ENCODE measurements around the gene SLC37A1. TPM values are rescaled to one million over a fixed set of nuclear protein-coding genes. Genes with fewer than 3 reads are reported as not detected.

Gene SLC37A1
- total RNA-seq, 1 experiment from 2014 or later, result 15.0 TPM

- ChIA-PET POLR2A (no interaction called here), RAD21 (ENCODE audit: low non-redundant PET in 1 of 2, low total read pairs in 2 of 2, uncharacterized antibody in 2 of 2, unreplicated experiment in 2 of 2) (no interaction called here), CTCF (no interaction called here)
- Histone ChIP-seq H3K9me2 (ENCODE audit: insufficient read depth) (no peaks in the 10 kb centered on the region), H3K27me3 (ENCODE audit: insufficient read depth, low read length) (no peaks in the 10 kb centered on the region), H3K27ac (ENCODE audit: low read depth, low read length) (no peak overlapping the region), H3K4me1 (ENCODE audit: control insufficient read depth in 1 of 2, insufficient read depth in 2 of 2, low read length in 2 of 2) (peaks cover 3 to 9% of the 10 kb centered on the region in 2 experiments; a peak in 2 of 4 replicates), H2AFZ (ENCODE audit: low read depth, low read length, poor library complexity, severe bottlenecking) (no peak overlapping the region), H3K79me2 (ENCODE audit: insufficient read depth, low read length) (no peaks in the 10 kb centered on the region), H3K36me3 (ENCODE audit: control insufficient read depth in 1 of 2, insufficient read depth in 2 of 2, low read length in 2 of 2) (no peaks in the 10 kb centered on the region), H3K4me3 (replicated peaks in 1 of 2; ENCODE audit: low read depth in 1 of 2, low read length in 2 of 2) (no peak overlapping the region), H3K4me2 (ENCODE audit: low read length) (no peak overlapping the region), H4K20me1 (ENCODE audit: insufficient read depth) (no peaks in the 10 kb centered on the region), H3K9me3 (ENCODE audit: control insufficient read depth in 1 of 2, insufficient read depth in 1 of 2, low read depth in 1 of 2, low read length in 2 of 2) (no peaks in the 10 kb centered on the region), H3K9ac (ENCODE audit: low read length) (no peak overlapping the region)
- intact Hi-C loops (cut with micrococcal nuclease), result no loop called here
- no peak for DNase-seq (ENCODE audit: low read depth, low spot score)
- no TSS peak for BruUV-seq (replicated peaks)
- ATAC-seq, result no peak
- TF ChIP-seq FOSL1 (IDR thresholded peaks at IDR 0.05; ENCODE audit: low read depth) (no peak), ELF1 (IDR thresholded peaks at IDR 0.05; ENCODE audit: borderline replicate concordance, low read depth) (no peak), RAD21 (IDR thresholded peaks at IDR 0.05; ENCODE audit: low read depth) (no peak), ATF3 (IDR thresholded peaks at IDR 0.05) (no peak), ZNF274 (IDR thresholded peaks at IDR 0.05; ENCODE audit: low read depth, low read length) (no peak), SIN3A (IDR thresholded peaks at IDR 0.05; ENCODE audit: low read depth) (no peak), SP1 (IDR thresholded peaks at IDR 0.05; ENCODE audit: low read depth) (no peak), POLR2AphosphoS5 (IDR thresholded peaks at IDR 0.05; ENCODE audit: low read depth, low read length) (no peak), POLR2A (IDR thresholded peaks at IDR 0.05; ENCODE audit: borderline replicate concordance, extremely low read depth, insufficient read depth, insufficient read length) (no peak), SRF (IDR thresholded peaks at IDR 0.05; ENCODE audit: low read depth) (no peak), JUND (IDR thresholded peaks at IDR 0.05) (no peak), EGR1 (IDR thresholded peaks at IDR 0.05; ENCODE audit: low read depth) (no peak), ZFX (IDR thresholded peaks at IDR 0.05) (no peak), YY1 (IDR thresholded peaks at IDR 0.05; ENCODE audit: extremely low read depth, insufficient replicate concordance, low read depth, low read length) (no peak)
Observed at GRCh38 chr21:42591170-42591869, 77.7 kb downstream of the SLC37A1 start.

Data from HCT116 (cell line).